K562 (cell line): ENCODE results near the gene TTC21A.

ENCODE experiments used
- ELF4 ChIP-seq: fragments of 450-650 bp; formaldehyde crosslinking; IDR thresholded peaks from 2 replicates; pipeline ENCODE4 v1.4.0; 2022; ENCODE audit warnings: missing genetic modification characterization
- EZH2 ChIP-seq: IDR thresholded peaks from 2 replicates; pipeline ENCODE4 v1.6.1; 2012; ENCODE audit warnings: low read depth, mild to moderate bottlenecking, inconsistent platforms, low read length, borderline replicate concordance
- GATA2 ChIP-seq: sonication (generic); formaldehyde crosslinking; IDR thresholded peaks from 2 replicates; pipeline ENCODE4 v1.4.0; 2020; ENCODE audit warnings: mild to moderate bottlenecking, missing genetic modification reagents
- GATAD2A ChIP-seq: fragments of 450-650 bp; IDR thresholded peaks from 2 replicates; pipeline ENCODE4 v1.6.1; 2017
- HMG20B ChIP-seq: fragments of 250-450 bp; sonication (Bioruptor Pico); IDR thresholded peaks from 2 replicates; pipeline ENCODE4 v1.5.0; 2021; ENCODE audit warnings: mild to moderate bottlenecking
- MXI1 ChIP-seq: IDR thresholded peaks from 2 replicates; pipeline ENCODE4 v1.6.1; 2011; ENCODE audit warnings: low read depth, mild to moderate bottlenecking, improper control_type of control experiment, low read length
- NR2F6 ChIP-seq: fragments of 450-650 bp; formaldehyde crosslinking; IDR thresholded peaks from 2 replicates; pipeline ENCODE4 v1.4.0; 2020; ENCODE audit warnings: mild to moderate bottlenecking
- POLR2AphosphoS2 ChIP-seq: IDR thresholded peaks from 2 replicates; pipeline ENCODE4 v1.6.1; 2012; ENCODE audit warnings: low read length, improper control_type of control experiment
- RAD21 ChIP-seq, 2 experiments: fragments of 250-450 bp in 1 of 2; fragments of 450-650 bp in 1 of 2; sonication (Bioruptor Pico) in 1 of 2; formaldehyde crosslinking in 1 of 2; IDR thresholded peaks in 1 of 2; conservative IDR thresholded peaks in 1 of 2; 2 replicates each; pipeline versions ENCODE4 v1.4.0 to v1.8.0; 2020 to 2022; ENCODE audit warnings: mild to moderate bottlenecking in 2 of 2, moderate library complexity in 1 of 2
- ZNF12 ChIP-seq: sonication (generic); formaldehyde crosslinking; IDR thresholded peaks from 2 replicates; pipeline ENCODE4 v1.4.0; 2020; ENCODE audit warnings: mild to moderate bottlenecking, missing genetic modification reagents
- ZNF133 ChIP-seq: fragments of 250-450 bp; sonication (Bioruptor Pico); IDR thresholded peaks from 2 replicates; pipeline ENCODE4 v1.4.0; 2020; ENCODE audit warnings: mild to moderate bottlenecking
- TF ChIP-seq, protein P1 (sequence below): sonication (generic); formaldehyde crosslinking; IDR thresholded peaks from 2 replicates; pipeline ENCODE4 v1.9.0; 2022; ENCODE audit warnings: mild to moderate bottlenecking, missing genetic modification reagents
- TF ChIP-seq, protein P2 (sequence below), 3 experiments: IDR thresholded peaks in 2 of 3; conservative IDR thresholded peaks in 1 of 3; 2 replicates each; pipeline ENCODE4 v1.5.1; 2011 to 2012; ENCODE audit warnings: low read length in 3 of 3, mild to moderate bottlenecking in 3 of 3, control low read depth in 2 of 3, improper control_type of control experiment in 1 of 3, inconsistent platforms in 1 of 3, low read depth in 1 of 3, mixed read lengths in 1 of 3, moderate library complexity in 1 of 3; ENCODE audit not compliant: insufficient read depth in 2 of 3

DNA sequence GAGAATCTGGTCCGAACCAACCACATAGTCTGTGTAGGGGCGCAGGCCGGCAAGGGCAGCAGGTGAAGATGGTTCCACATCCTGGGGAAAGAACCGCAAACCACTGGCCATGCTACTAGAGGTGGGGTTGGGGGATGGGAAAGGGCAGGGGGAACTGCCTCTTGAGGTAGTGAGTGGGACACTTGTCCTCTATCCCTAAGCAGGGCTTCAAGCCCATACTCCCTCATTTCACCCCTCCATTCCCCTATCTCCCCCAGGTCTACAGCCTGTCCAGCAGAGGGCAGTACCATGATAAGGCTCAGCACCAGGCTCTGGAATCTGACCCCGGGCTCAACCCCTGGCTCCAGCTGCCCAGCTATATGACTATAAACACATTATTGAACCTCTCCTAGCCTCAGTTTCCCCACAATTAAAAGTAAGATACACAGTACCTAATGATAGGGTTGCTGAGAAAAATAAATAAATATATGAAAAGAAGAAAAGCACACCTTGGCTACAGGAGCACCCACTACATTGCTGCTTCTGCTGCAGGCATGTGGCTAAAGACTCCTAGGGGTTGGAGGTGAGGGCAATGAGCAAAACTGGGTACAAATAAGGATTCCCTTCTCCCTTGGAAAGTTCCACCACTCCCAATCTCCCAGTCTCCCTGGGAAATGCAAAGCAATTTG is 6.3 kb upstream of the TTC21A start:
- no peak for TF ChIP-seq HMG20B (CRISPR knock-in tag)
- TF ChIP-seq RAD21 (CRISPR knock-in tag; conservative IDR thresholded peaks at IDR 0.05 in 1 of 2, IDR thresholded peaks at IDR 0.05 in 1 of 2): peak; percentile 49 to 66
- no peak for TF ChIP-seq POLR2AphosphoS2
- TF ChIP-seq GATA2: no peak
- TF ChIP-seq, protein P1, sequence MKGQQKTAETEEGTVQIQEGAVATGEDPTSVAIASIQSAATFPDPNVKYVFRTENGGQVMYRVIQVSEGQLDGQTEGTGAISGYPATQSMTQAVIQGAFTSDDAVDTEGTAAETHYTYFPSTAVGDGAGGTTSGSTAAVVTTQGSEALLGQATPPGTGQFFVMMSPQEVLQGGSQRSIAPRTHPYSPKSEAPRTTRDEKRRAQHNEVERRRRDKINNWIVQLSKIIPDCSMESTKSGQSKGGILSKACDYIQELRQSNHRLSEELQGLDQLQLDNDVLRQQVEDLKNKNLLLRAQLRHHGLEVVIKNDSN (CRISPR knock-in tag): no peak
- TF ChIP-seq, protein P2, sequence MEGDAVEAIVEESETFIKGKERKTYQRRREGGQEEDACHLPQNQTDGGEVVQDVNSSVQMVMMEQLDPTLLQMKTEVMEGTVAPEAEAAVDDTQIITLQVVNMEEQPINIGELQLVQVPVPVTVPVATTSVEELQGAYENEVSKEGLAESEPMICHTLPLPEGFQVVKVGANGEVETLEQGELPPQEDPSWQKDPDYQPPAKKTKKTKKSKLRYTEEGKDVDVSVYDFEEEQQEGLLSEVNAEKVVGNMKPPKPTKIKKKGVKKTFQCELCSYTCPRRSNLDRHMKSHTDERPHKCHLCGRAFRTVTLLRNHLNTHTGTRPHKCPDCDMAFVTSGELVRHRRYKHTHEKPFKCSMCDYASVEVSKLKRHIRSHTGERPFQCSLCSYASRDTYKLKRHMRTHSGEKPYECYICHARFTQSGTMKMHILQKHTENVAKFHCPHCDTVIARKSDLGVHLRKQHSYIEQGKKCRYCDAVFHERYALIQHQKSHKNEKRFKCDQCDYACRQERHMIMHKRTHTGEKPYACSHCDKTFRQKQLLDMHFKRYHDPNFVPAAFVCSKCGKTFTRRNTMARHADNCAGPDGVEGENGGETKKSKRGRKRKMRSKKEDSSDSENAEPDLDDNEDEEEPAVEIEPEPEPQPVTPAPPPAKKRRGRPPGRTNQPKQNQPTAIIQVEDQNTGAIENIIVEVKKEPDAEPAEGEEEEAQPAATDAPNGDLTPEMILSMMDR (IDR thresholded peaks at IDR 0.05 in 2 of 3, conservative IDR thresholded peaks at IDR 0.05 in 1 of 3; ENCODE audit: insufficient read depth in 2 of 3, low read depth in 1 of 3, low read length in 3 of 3): peak; percentile 77 to 86 (median 78)
- no peak for TF ChIP-seq ZNF133 (CRISPR knock-in tag)
- TF ChIP-seq GATAD2A: no peak
- TF ChIP-seq MXI1: no peak
- no peak for TF ChIP-seq ZNF12 (CRISPR knock-in tag)
- TF ChIP-seq NR2F6 (CRISPR knock-in tag): no peak
- TF ChIP-seq ELF4: no peak
- no peak for TF ChIP-seq EZH2
